ENCODE measurements around the gene EPC2. TPM values are rescaled to one million over a fixed set of nuclear protein-coding genes. Genes with fewer than 3 reads are reported as not detected.

The EPC2 gene
- total RNA-seq, 2 experiments from 2014 or later, result 16.7 to 16.9 TPM

DNA sequence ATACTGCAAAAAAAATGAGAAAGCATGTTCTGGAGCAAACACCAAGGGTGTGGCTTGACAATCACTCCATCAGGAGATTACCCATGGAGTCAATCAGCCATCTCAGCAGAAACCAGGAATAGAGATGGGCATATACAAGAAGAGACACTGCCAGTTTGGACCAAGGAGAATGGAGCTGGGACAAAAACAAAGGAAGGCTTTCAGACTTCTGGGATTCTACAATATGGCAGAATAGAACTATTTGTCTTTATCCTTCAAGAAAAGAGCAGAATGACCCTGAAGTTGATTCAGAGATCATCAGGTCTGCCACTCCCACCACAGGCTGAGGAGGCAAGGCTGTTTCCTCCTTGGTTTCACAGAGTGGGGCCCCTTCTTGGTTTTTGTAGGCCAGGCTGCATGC lies 182.2 kb downstream of the EPC2 start:
- Mint-ChIP-seq H3K4me1 (ENCODE audit: low read depth) (no peaks in the 10 kb centered on the region), H3K27me3 (peaks cover 3% of the 10 kb centered on the region), H3K9me3 (no peaks in the 10 kb centered on the region), H3K4me3 (no peak overlapping the region), H3K36me3 (no peaks in the 10 kb centered on the region), H3K27ac (no peak overlapping the region)
- intact Hi-C loops (cut with micrococcal nuclease), result no loop called here
- ChIA-PET CTCF (no interaction called here), POLR2A (no interaction called here)
- no peak for DNase-seq

DNA sequence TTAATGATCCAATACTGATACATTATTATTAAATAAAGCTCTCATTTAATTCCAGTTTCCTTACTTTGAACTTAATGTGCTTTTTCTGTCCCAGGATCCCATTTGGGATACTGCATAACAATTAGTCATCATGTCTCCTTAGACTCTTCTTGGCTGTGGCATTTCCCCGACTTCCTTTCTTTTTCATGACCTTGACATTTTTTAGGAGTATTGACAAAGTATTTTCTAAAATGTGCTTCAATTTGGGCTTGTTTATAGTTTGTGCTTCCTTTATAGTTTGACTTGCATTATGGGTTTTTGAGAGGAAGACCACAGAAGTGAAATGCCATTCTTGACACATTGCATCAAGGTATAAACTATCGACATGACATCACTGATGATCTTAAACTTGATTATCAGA lies 184.4 kb downstream of the EPC2 start:
- POLR2A ChIA-PET, result no interaction called here
- Mint-ChIP-seq H3K36me3 (no peaks in the 10 kb centered on the region), H3K9me3 (no peaks in the 10 kb centered on the region), H3K27me3 (peaks cover 1% of the 10 kb centered on the region), H3K4me3 (no peak overlapping the region), H3K4me1 (ENCODE audit: low read depth) (no peaks in the 10 kb centered on the region), H3K27ac (no peak overlapping the region)
- CTCF ChIA-PET, result no interaction called here
- no peak for DNase-seq
- intact Hi-C loops (cut with micrococcal nuclease), result no loop called here

DNA sequence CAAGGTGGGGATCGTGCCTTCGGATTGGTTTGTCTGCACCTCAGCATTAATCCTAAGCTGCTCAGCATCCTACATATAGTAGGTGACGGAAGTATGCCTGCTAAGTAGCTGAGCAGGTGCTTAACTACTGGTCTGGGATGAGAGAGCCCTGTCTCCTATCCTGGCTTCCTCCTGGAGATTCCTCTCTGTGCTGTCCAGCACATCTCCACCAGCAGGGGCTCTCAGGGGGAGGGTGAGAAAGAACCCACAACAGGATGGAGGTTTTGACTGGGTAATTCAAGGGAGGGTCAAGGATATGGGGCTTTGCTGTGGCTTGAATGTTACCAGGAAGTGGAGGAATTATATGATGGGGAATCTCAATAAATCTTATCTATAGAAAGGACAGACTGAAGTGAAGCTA lies 185.1 kb downstream of the EPC2 start:
- H3K4me3 Mint-ChIP-seq, result no peak overlapping the region
- no peaks in the 10 kb centered on the region for H3K36me3 Mint-ChIP-seq
- ChIA-PET POLR2A (no interaction called here), CTCF (no interaction called here)
- H3K4me1 Mint-ChIP-seq (ENCODE audit: low read depth), result no peaks in the 10 kb centered on the region
- H3K9me3 Mint-ChIP-seq, result no peaks in the 10 kb centered on the region
- intact Hi-C loops (cut with micrococcal nuclease), result no loop called here
- peaks cover 1% of the 10 kb centered on the region for H3K27me3 Mint-ChIP-seq
- no peak overlapping the region for H3K27ac Mint-ChIP-seq
- no peak for DNase-seq

DNA sequence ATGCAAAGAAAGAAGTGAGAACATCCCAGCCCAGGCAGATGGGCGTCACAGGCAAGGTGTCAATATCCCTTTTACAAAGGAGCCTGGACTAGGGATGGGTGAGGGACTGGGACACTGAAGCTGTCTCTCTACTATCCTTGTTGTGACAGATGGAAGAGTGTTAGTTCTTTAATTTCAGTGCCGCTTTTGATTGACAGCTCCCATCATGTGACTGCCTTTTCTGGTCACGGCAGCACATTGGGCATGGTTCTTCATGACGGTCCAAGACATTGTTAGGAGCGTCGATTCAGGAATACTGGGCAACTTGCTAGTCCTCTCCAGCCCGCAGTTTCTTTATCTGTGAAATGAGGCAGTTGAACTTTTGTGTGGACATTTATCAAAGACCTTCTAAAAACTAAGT lies 188.1 kb downstream of the EPC2 start:
- ChIA-PET POLR2A (no interaction called here), CTCF (no interaction called here)
- no peaks in the 10 kb centered on the region for H3K36me3 Mint-ChIP-seq
- no peak overlapping the region for H3K27ac Mint-ChIP-seq
- intact Hi-C loops (cut with micrococcal nuclease), result no loop called here
- no peak overlapping the region for H3K4me3 Mint-ChIP-seq
- no peaks in the 10 kb centered on the region for H3K4me1 Mint-ChIP-seq (ENCODE audit: low read depth)
- peaks cover 7% of the 10 kb centered on the region for H3K27me3 Mint-ChIP-seq
- no peaks in the 10 kb centered on the region for H3K9me3 Mint-ChIP-seq
- no peak for DNase-seq

Other genes with a start within 250 kb of the EPC2 start
- 10 to 100 TPM; 25.2 to 30.8 TPM for gene KIF5C, start 230.5 kb downstream of the EPC2 start, total RNA-seq

Data from activated CD4-positive, alpha-beta memory T cell treated with anti-CD3 and anti-CD28 coated beads for 36 hours (primary cell).